Epidermal melanocyte (primary cell): ENCODE data around the gene WSCD2.
"Not testable (repeated sequence)": the region's sequence is repeated elsewhere in the genome, so short reads cannot be mapped to it uniquely, and the experiment has no call there.

Experiments
- DNase-seq: peaks from one replicate; pipeline ENCODE4 v3.0.0; 2011; ENCODE audit warnings: low spot score; ENCODE audit not compliant: insufficient read length

WSCD2 gene

GRCh38 chr12:108193493-108193892 lies 64.4 kb downstream of the WSCD2 start:
- no peak for DNase-seq

GRCh38 chr12:108193917-108194316 lies 64.8 kb downstream of the WSCD2 start:
- DNase-seq: no peak

GRCh38 chr12:108194585-108194984 lies 65.5 kb downstream of the WSCD2 start:
- no peak for DNase-seq

- DNase-seq: no peak
Observed at GRCh38 chr12:108196319-108196718, 67.2 kb downstream of the WSCD2 start.

- no peak for DNase-seq
Observed at GRCh38 chr12:108196921-108197320, 67.8 kb downstream of the WSCD2 start.

- DNase-seq: no peak
Observed at GRCh38 chr12:108198043-108198442, 69.0 kb downstream of the WSCD2 start.

- no peak for DNase-seq
Observed at GRCh38 chr12:108199106-108199505, 70.0 kb downstream of the WSCD2 start.

GRCh38 chr12:108201808-108202207 lies 72.7 kb downstream of the WSCD2 start:
- no peak for DNase-seq

GRCh38 chr12:108204117-108204987 lies 75.3 kb downstream of the WSCD2 start:
- no peak for DNase-seq

GRCh38 chr12:108205864-108206263 lies 76.8 kb downstream of the WSCD2 start:
- no peak for DNase-seq

GRCh38 chr12:108207791-108208730 lies 79.0 kb downstream of the WSCD2 start:
- DNase-seq: no peak

- DNase-seq: no peak
Observed at GRCh38 chr12:108210001-108210400, 80.9 kb downstream of the WSCD2 start.

- no peak for DNase-seq
Observed at GRCh38 chr12:108211157-108211556, 82.1 kb downstream of the WSCD2 start.

GRCh38 chr12:108213871-108214445 lies 84.9 kb downstream of the WSCD2 start:
- DNase-seq: no peak

GRCh38 chr12:108214486-108214885 lies 85.4 kb downstream of the WSCD2 start:
- DNase-seq: peak; percentile 36

- no peak for DNase-seq
Observed at GRCh38 chr12:108215458-108215857, 86.4 kb downstream of the WSCD2 start.

GRCh38 chr12:108218921-108219320 lies 89.8 kb downstream of the WSCD2 start:
- no peak for DNase-seq

GRCh38 chr12:108225101-108225500 lies 96.0 kb downstream of the WSCD2 start:
- not testable (repeated sequence) for DNase-seq

GRCh38 chr12:108226866-108227265 lies 97.8 kb downstream of the WSCD2 start:
- no peak for DNase-seq

GRCh38 chr12:108228746-108229145 lies 99.7 kb downstream of the WSCD2 start:
- DNase-seq: peak; percentile 74

GRCh38 chr12:108231109-108231905 lies 102.2 kb downstream of the WSCD2 start:
- no peak for DNase-seq
